Heart right ventricle (tissue), 16 donors: ENCODE data around the gene FAM9A. TPM values are rescaled to one million over a fixed set of nuclear protein-coding genes. Genes with fewer than 3 reads are reported as not detected.
"Not testable (repeated sequence)": the region's sequence is repeated elsewhere in the genome, so short reads cannot be mapped to it uniquely, and the experiment has no call there.

ENCODE experiments used
- ATAC-seq, 8 donors: fragments of 200-7000 bp; cut with Tn5 transposase; one replicate each; pipeline ENCODE4 v1.9.1; 2020; ENCODE audit warnings: mild to moderate bottlenecking in 8 of 8, moderate library complexity in 8 of 8, moderate number of reproducible peaks in 1 of 8
- DNase-seq, 2 donors: peaks; one replicate each; pipeline ENCODE4 v3.0.0-alpha.2; 2020
- H3K27ac ChIP-seq, 10 donors: fragments of 200-600 bp; sonication (generic) in 2 of 10; one replicate each; pipeline versions ENCODE4 v1.5.0 to v1.8.0; 2020 to 2022; ENCODE audit warnings: mild to moderate bottlenecking in 3 of 10
- H3K27me3 ChIP-seq, 7 donors: fragments of 200-600 bp; one replicate each; pipeline ENCODE4 v1.8.0; 2021 to 2022; ENCODE audit warnings: mild to moderate bottlenecking in 2 of 7
- H3K36me3 ChIP-seq, 9 donors: fragments of 200-600 bp; sonication (generic) in 1 of 9; one replicate each; pipeline versions ENCODE4 v1.5.0 to v1.8.0; 2020 to 2022; ENCODE audit warnings: mild to moderate bottlenecking in 2 of 9
- H3K4me1 ChIP-seq, 9 donors: fragments of 200-600 bp; sonication (generic) in 1 of 9; one replicate each; pipeline versions ENCODE4 v1.5.0 to v1.8.0; 2020 to 2022; ENCODE audit warnings: mild to moderate bottlenecking in 4 of 9
- H3K4me3 ChIP-seq, 10 donors: fragments of 200-600 bp; sonication (generic) in 2 of 10; one replicate each; pipeline versions ENCODE4 v1.5.0 to v1.8.0; 2020 to 2022; ENCODE audit warnings: mild to moderate bottlenecking in 7 of 10, moderate library complexity in 2 of 10
- H3K9me3 ChIP-seq, 11 donors: fragments of 200-600 bp in 10 of 11; sonication (generic) in 2 of 11; one replicate each; pipeline versions ENCODE4 v1.5.0 to v1.8.0; 2013 to 2022; ENCODE audit warnings: mild to moderate bottlenecking in 2 of 11, control low read depth in 1 of 11, moderate library complexity in 1 of 11
- WGBS, 2 donors: extraction: QIAGEN DNeasy Blood & Tissue Kit; methylation state at CpG; one replicate each; pipeline ENCODE4 v1.1.7; 2013; ENCODE audit warnings: inconsistent platforms in 1 of 2; 5-methylcytosine and 5-hydroxymethylcytosine counted together
- intact Hi-C, 10 donors: fragments of 100-400 bp; cut with DNase I; formaldehyde crosslinking; loops; one replicate each; pipeline versions ENCODE4 v1.11.1 to v1.14.2; 2022
- polyA plus RNA-seq, 2 donors: library from polyadenylated mRNA; stranded (reverse); fragments of 200-250 nt; gene quantifications; one replicate each; pipeline ENCODE4 v1.2.3, GENCODE V29; 2013
- total RNA-seq, 10 donors: library from RNA; stranded (reverse); fragmentation: NEBNext Ultra II Directional in 3 of 10; extraction: Animal tissue kit (Norgen Biotek cat#: 25700) in 3 of 10; gene quantifications; one replicate each; pipeline versions ENCODE4 v1.2.1 to v1.2.4, GENCODE V29; 2021 to 2023
- TF ChIP-seq, protein P1 (sequence below), 9 donors: fragments of 200-600 bp; sonication (generic) in 2 of 9; IDR thresholded peaks; one replicate each; pipeline versions ENCODE4 v1.5.0 to v1.8.0; 2021 to 2022; ENCODE audit warnings: antibody characterized with exemption in 9 of 9, mild to moderate bottlenecking in 5 of 9, moderate library complexity in 1 of 9
- donor health status: Arrhythmogenic right ventricular cardiomyopathy.
- donor health status: ischemic (EF 13 %, LVEDD 7.1; RV severe dilation, severe dysfunction).
- donor health status: healthy with polysubstance abuse.
- donor health status: DM: no; HTN: yes; CAD: no.
- donor health status: DM: no; HTN: no; CAD: no.
- donor health status: ischemic (EF 25% LVEDD 6.9; RV normal size, moderate dysfunction).
- donor health status: ischemic (EF 25% LVEDD 5.7; RV mildly dilated, moderate dysfunction).
- donor health status: healthy.
- donor health status: DM: yes; HTN: yes; CAD: no.
- donor health status: Ischemic cardiomyopathy.
- donor health status: ischemic (EF 35%, LVEDD 5.7; RV mildly dilated, moderate dysfunction).
- donor health status: nonischemic (EF 11% LVEDD 7.7; RV severe dilation, severe dysfunction).
- donor health status: DM: yes; HTN: yes; CAD: no.
- donor health status: PGD.
- donor health status: ischemic (EF 29% LVEDD 5.4; RV normal size, mild dysfunction).
- donor health status: nonischemic (EF 23%, LVEDD 6.1; RV moderate dilation, normal function).

The FAM9A gene
- total and polyA plus RNA-seq, 12 donors = not detected

GRCh38 chrX:8784162-8784561, 17.0 kb downstream of the FAM9A start:
- intact Hi-C loops = no loop called here
- DNase-seq = no peak

DNA sequence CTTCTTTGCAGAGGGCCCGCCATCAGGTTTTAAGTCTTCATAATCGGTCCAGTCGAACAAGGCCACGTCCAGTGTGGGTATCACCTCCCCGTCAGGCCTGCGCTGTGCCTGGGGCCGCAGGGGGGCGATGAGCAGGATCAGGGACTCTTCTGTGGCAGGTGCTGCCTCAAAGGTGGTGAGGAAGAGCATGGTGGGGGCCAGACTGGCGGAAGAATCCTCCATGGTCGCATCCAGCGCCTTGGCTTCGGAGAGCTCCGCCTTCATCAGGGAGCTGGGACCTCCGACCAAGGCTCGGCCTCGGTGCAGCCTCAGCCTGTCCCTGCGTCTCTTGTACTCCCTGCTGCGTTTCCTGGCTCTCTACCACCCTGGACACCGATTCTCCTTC, 17.5 kb downstream of the FAM9A start:
- intact Hi-C loops = no loop called here
- H3K36me3 ChIP-seq = no peaks in the 10 kb centered on the region
- DNase-seq (no peak), ATAC-seq (no peak)
- no peak overlapping the region for H3K4me3 ChIP-seq
- TF ChIP-seq, protein P1, sequence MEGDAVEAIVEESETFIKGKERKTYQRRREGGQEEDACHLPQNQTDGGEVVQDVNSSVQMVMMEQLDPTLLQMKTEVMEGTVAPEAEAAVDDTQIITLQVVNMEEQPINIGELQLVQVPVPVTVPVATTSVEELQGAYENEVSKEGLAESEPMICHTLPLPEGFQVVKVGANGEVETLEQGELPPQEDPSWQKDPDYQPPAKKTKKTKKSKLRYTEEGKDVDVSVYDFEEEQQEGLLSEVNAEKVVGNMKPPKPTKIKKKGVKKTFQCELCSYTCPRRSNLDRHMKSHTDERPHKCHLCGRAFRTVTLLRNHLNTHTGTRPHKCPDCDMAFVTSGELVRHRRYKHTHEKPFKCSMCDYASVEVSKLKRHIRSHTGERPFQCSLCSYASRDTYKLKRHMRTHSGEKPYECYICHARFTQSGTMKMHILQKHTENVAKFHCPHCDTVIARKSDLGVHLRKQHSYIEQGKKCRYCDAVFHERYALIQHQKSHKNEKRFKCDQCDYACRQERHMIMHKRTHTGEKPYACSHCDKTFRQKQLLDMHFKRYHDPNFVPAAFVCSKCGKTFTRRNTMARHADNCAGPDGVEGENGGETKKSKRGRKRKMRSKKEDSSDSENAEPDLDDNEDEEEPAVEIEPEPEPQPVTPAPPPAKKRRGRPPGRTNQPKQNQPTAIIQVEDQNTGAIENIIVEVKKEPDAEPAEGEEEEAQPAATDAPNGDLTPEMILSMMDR (IDR thresholded peaks at IDR 0.05) = no peak
- H3K4me1 ChIP-seq = no peaks in the 10 kb centered on the region
- 83 to 90% methylated on average over 18 to 19 of the region's 19 CpGs for WGBS, 2 donors
- peaks cover 0 to 23% (median 0%) of the 10 kb centered on the region in 7 donors for H3K27me3 ChIP-seq
- H3K9me3 ChIP-seq = no peaks in the 10 kb centered on the region
- H3K27ac ChIP-seq = no peak overlapping the region

More at GRCh38 chrX:8784162-8784561, 17.0 kb downstream of the FAM9A start:
- 85 to 89% methylated on average over 18 to 25 of the region's 25 CpGs for WGBS, 2 donors
- no peak overlapping the region for H3K4me3 ChIP-seq
- H3K4me1 ChIP-seq = no peaks in the 10 kb centered on the region
- TF ChIP-seq, protein P1 (IDR thresholded peaks at IDR 0.05) = no peak
- H3K27me3 ChIP-seq = peaks cover 0 to 27% (median 0%) of the 10 kb centered on the region in 7 donors
- no peak for ATAC-seq
- no peaks in the 10 kb centered on the region for H3K9me3 ChIP-seq
- no peak overlapping the region for H3K27ac ChIP-seq
- H3K36me3 ChIP-seq = no peaks in the 10 kb centered on the region

DNA sequence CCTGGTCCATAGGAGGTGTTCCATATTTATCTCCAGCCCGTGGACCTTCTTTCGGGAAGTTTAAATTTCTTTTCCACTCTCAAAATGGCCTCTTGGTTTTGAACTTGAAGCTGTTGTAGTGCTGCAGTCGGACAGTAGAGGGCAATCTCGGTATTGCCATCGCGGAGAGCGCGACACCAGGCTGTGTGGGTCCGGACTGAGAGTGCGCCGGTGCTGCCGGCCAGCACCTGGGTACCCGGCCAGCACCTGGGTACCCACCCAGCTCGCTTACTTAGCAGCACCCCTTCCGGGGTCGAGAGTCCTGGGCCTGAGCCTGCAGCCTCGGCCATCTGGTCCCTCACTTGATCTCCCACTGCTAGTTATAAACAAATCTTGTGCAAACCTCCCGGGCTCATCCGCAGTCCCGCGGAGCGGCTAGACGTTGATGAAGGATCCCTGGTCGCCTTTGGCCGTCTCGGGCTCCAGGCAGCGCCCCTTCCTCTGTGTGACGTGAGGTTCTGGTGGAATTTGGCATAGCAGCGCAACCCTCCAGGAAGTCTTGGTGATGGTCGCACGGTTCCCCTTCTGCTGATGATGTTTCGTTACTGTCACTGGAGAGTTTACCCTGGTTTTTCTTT, 18.0 kb downstream of the FAM9A start:
- Histone ChIP-seq H3K36me3 (no peaks in the 10 kb centered on the region), H3K9me3 (no peaks in the 10 kb centered on the region), H3K4me3 (no peak overlapping the region), H3K27me3 (peaks cover 0 to 20% (median 0%) of the 10 kb centered on the region in 7 donors), H3K27ac (no peak overlapping the region), H3K4me1 (no peaks in the 10 kb centered on the region)
- 33 to 35% methylated on average over 31 to 32 of the region's 32 CpGs for WGBS, 2 donors
- peak in 1 of 8 donors; percentile 34 for ATAC-seq
- intact Hi-C loops = no loop called here
- DNase-seq = peak in 1 of 2 donors; percentile 15
- TF ChIP-seq, protein P1 (IDR thresholded peaks at IDR 0.05) = peak in 7 of 9 donors; percentile 27 to 64 (median 37)

GRCh38 chrX:8782595-8782994, 18.6 kb downstream of the FAM9A start:
- Histone ChIP-seq H3K4me3 (no peak overlapping the region), H3K36me3 (no peaks in the 10 kb centered on the region), H3K27ac (no peak overlapping the region), H3K27me3 (peaks cover 0 to 20% (median 0%) of the 10 kb centered on the region in 7 donors), H3K4me1 (no peaks in the 10 kb centered on the region), H3K9me3 (no peaks in the 10 kb centered on the region)
- TF ChIP-seq, protein P1 (IDR thresholded peaks at IDR 0.05) = no peak
- 75 to 78% methylated on average over 9 of the region's 9 CpGs for WGBS, 2 donors
- intact Hi-C loops = no loop called here
- ATAC-seq = no peak
- DNase-seq = no peak

- H3K27ac ChIP-seq, intact Hi-C loops: not testable (repeated sequence)
Observed at GRCh38 chrX:8781921-8782320, 19.3 kb downstream of the FAM9A start.

More at GRCh38 chrX:8781921-8782320, 19.3 kb downstream of the FAM9A start:
- not testable (repeated sequence) for H3K36me3 ChIP-seq, H3K9me3 ChIP-seq, ATAC-seq, DNase-seq, H3K4me3 ChIP-seq, H3K4me1 ChIP-seq
- H3K27me3 ChIP-seq = peaks cover 0 to 20% (median 0%) of the 10 kb centered on the region in 7 donors
- WGBS, 2 donors = 70 to 88% methylated on average over 4 of the region's 4 CpGs
